B cell (primary cell): Measurements from ENCODE around the gene HAP1.

Source experiments
- EZH2 ChIP-seq: IDR thresholded peaks from 2 replicates; pipeline ENCODE4 v1.6.1; 2012; ENCODE audit warnings: borderline replicate concordance, low read depth, mild to moderate bottlenecking, moderate library complexity, low read length; ENCODE audit not compliant: insufficient read depth, poor library complexity, severe bottlenecking
- TF ChIP-seq, protein P1 (sequence below): fragments of 200-600 bp; IDR thresholded peaks from one replicate; pipeline ENCODE4 v1.8.0; 2022; ENCODE audit warnings: antibody characterized with exemption, mild to moderate bottlenecking

DNA sequence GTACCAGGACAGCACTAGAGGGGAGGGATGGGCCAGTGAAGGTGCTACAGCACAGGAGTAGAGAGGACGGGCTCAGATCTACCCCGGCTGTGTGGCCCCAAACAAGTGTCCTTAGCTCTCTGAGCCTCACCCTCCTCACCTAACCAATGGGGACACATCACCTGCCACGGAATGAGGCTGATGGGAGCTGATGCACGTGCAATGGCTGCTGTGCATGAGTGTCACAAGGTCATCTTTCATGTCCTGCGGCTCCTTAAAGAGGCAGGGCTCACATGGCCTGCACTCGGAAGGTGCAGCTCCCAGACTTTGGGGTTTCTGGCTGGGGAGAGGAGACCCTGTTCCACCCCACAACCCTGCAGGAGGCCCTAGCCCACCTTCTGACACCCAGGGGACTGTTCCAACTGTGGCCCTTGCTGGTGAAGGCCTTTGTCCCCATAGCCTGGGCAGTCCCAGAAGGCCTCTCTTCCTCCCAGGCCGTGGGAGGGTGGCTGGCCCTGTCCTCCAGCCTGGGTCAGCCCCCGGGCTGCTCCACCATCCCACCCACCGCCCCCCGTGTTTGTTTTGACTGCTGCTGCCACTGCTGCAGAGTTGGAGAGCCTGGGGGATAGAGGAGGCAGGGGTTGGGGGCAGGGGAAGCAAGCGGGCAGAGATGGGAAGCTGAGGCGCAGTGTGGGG lies 10.5 kb downstream of the HAP1 start:
- TF ChIP-seq, protein P1, sequence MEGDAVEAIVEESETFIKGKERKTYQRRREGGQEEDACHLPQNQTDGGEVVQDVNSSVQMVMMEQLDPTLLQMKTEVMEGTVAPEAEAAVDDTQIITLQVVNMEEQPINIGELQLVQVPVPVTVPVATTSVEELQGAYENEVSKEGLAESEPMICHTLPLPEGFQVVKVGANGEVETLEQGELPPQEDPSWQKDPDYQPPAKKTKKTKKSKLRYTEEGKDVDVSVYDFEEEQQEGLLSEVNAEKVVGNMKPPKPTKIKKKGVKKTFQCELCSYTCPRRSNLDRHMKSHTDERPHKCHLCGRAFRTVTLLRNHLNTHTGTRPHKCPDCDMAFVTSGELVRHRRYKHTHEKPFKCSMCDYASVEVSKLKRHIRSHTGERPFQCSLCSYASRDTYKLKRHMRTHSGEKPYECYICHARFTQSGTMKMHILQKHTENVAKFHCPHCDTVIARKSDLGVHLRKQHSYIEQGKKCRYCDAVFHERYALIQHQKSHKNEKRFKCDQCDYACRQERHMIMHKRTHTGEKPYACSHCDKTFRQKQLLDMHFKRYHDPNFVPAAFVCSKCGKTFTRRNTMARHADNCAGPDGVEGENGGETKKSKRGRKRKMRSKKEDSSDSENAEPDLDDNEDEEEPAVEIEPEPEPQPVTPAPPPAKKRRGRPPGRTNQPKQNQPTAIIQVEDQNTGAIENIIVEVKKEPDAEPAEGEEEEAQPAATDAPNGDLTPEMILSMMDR: no peak
- TF ChIP-seq EZH2: no peak
